K562 (cell line): ENCODE data around the gene MTO1. TPM values are rescaled to one million over a fixed set of nuclear protein-coding genes. Genes with fewer than 3 reads are reported as not detected.

ENCODE experiments used
- ATAC-seq: fragments of 200-7000 bp; cut with Tn5 transposase; 3 replicates; pipeline ENCODE4 v1.9.1; 2020; ENCODE audit warnings: moderate library complexity
- BruUV-seq: library from RNA; stranded (reverse); fragments of 400-500 nt; replicated peaks from 2 replicates; lab custom pipeline; 2021; lab: Mats Ljungman, UMichigan
- CTCF ChIA-PET: fragments of 300-600 bp; formaldehyde crosslinking; extraction: SDS; loops from one replicate; lab custom pipeline; 2021; ENCODE audit warnings: low intra/inter-chr PET ratio; lab: Yijun Ruan, JAX
- POLR2A ChIA-PET: fragments of 300-600, 350-650 bp; sonication (Branson Sonifier 250); formaldehyde crosslinking; extraction: SDS; loops from one replicate; lab custom pipeline; 2021; ENCODE audit warnings: antibody characterized with exemption, inconsistent platforms; lab: Yijun Ruan, JAX
- DNase-seq, 4 experiments: peaks; one replicate each; pipeline versions ENCODE4 v3.0.0 to v3.0.0-alpha.2; 2011 to 2018; ENCODE audit warnings: low spot score in 3 of 4, mixed read lengths in 3 of 4; ENCODE audit errors: extremely low read depth in 1 of 4
- FAIRE-seq: peaks from 2 replicates; lab custom pipeline; 2011; peaks lifted over from hg19 to GRCh38; lab: Jason Lieb, UNC
- H2AFZ ChIP-seq: 2 replicates; pipeline ENCODE4 v1.6.0; 2011; ENCODE audit warnings: low read depth, low read length, control low read depth, inconsistent platforms
- H3K27ac ChIP-seq: fragments of 200-600 bp; 3 replicates; pipeline ENCODE4 v1.8.0; 2011; ENCODE audit warnings: low read depth, mild to moderate bottlenecking, control low read depth, inconsistent platforms, low read length, moderate library complexity, mixed read lengths; ENCODE audit errors: extremely low read depth
- H3K27me3 ChIP-seq, 2 experiments: fragments of 300-600 bp in 1 of 2; 2 replicates in 1 of 2; 3 replicates in 1 of 2; pipeline versions ENCODE4 v1.6.0 to v1.8.0; 2011; ENCODE audit warnings: inconsistent platforms in 2 of 2, low read length in 2 of 2, mild to moderate bottlenecking in 1 of 2, mixed read lengths in 1 of 2, moderate library complexity in 1 of 2; ENCODE audit not compliant: control insufficient read depth in 2 of 2, insufficient read depth in 2 of 2
- H3K36me3 ChIP-seq: fragments of 300-600 bp; 3 replicates; pipeline ENCODE4 v1.8.0; 2011; ENCODE audit warnings: mild to moderate bottlenecking, low read length, inconsistent platforms; ENCODE audit not compliant: control insufficient read depth, insufficient read depth
- H3K4me1 ChIP-seq, 2 experiments: fragments of 200-600 bp in 1 of 2; replicated peaks in 1 of 2; 2 replicates in 1 of 2; 3 replicates in 1 of 2; pipeline versions ENCODE4 v1.5.1 to v1.8.0; 2011; ENCODE audit warnings: inconsistent platforms in 2 of 2, low read length in 2 of 2, mild to moderate bottlenecking in 1 of 2, mixed read lengths in 1 of 2, moderate library complexity in 1 of 2; ENCODE audit not compliant: control insufficient read depth in 2 of 2, insufficient read depth in 2 of 2
- H3K4me2 ChIP-seq: 2 replicates; pipeline ENCODE4 v1.6.1; 2011; ENCODE audit warnings: low read length, control low read depth, inconsistent platforms, mixed read lengths; ENCODE audit not compliant: insufficient read depth
- H3K4me3 ChIP-seq: fragments of 200-600 bp; sonication (generic), shearing (Covaris generic); 2 replicates; pipeline ENCODE4 v1.5.1; 2016; ENCODE audit warnings: control low read depth, inconsistent platforms
- H3K79me2 ChIP-seq: fragments of 200-600 bp; 3 replicates; pipeline ENCODE4 v1.8.0; 2011; ENCODE audit warnings: low read length, inconsistent platforms; ENCODE audit not compliant: control insufficient read depth, insufficient read depth
- H3K9ac ChIP-seq, 2 experiments: 2 replicates each; pipeline versions ENCODE4 v1.6.0 to v1.6.1; 2011; ENCODE audit warnings: low read depth in 2 of 2, low read length in 2 of 2, control low read depth in 1 of 2, inconsistent platforms in 1 of 2, mild to moderate bottlenecking in 1 of 2, mixed read lengths in 1 of 2; ENCODE audit not compliant: insufficient read depth in 1 of 2
- H3K9me1 ChIP-seq: one replicate; pipeline ENCODE4 v1.6.0; 2011; ENCODE audit warnings: inconsistent platforms, mild to moderate bottlenecking, low read length, moderate library complexity; ENCODE audit not compliant: control insufficient read depth, insufficient read depth
- H3K9me3 ChIP-seq: replicated peaks from 2 replicates; pipeline ENCODE4 v1.5.1; 2011; ENCODE audit warnings: low read depth, low read length, inconsistent platforms; ENCODE audit not compliant: control insufficient read depth, insufficient read depth
- H4K20me1 ChIP-seq: replicated peaks from 2 replicates; pipeline ENCODE4 v1.6.1; 2011; ENCODE audit warnings: low read length, inconsistent platforms, mixed read lengths; ENCODE audit not compliant: control insufficient read depth, insufficient read depth
- FOXO4 ChIP-seq: fragments of 450-650 bp; formaldehyde crosslinking; IDR thresholded peaks from 2 replicates; pipeline ENCODE4 v1.4.0; 2020; ENCODE audit warnings: mild to moderate bottlenecking, moderate library complexity
- ZBTB5 ChIP-seq: fragments of 450-650 bp; IDR thresholded peaks from 2 replicates; pipeline ENCODE4 v1.6.1; 2017; ENCODE audit warnings: antibody characterized with exemption
- ZNF121 ChIP-seq: sonication (generic); formaldehyde crosslinking; conservative IDR thresholded peaks from 2 replicates; pipeline ENCODE4 v1.8.0; 2022; ENCODE audit warnings: missing genetic modification reagents
- WGBS: fragments of 100-300 bp; shearing (Covaris generic); methylation state at CpG from one replicate; pipeline ENCODE4 v1.1.6; 2016; ENCODE audit warnings: low coverage, mixed read lengths; ENCODE audit not compliant: insufficient coverage; ENCODE audit errors: missing lambda C conversion rate; 5-methylcytosine and 5-hydroxymethylcytosine counted together
- in situ Hi-C: fragments of 300-500 bp; cut with MboI; formaldehyde crosslinking; loops from 4 replicates; pipeline ENCODE4 v1.15.0; 2018; ENCODE audit warnings: inconsistent platforms, mixed read lengths
- intact Hi-C: fragments of 100-400 bp; cut with micrococcal nuclease; formaldehyde crosslinking; loops from 2 replicates; pipeline ENCODE4 v1.14.2; 2022
- polyA plus RNA-seq, 8 experiments: library from polyadenylated mRNA; depleted of rRNA in 4 of 8; stranded (reverse) in 5 of 8; unstranded in 3 of 8; fragments of >200 nt; fragmentation: Nextera tagmentation in 2 of 8; fragmentation: Illumina TruSeq in 1 of 8; extraction: Ambion mirVana in 2 of 8; extraction: Trizol in 1 of 8; gene quantifications; 2 replicates each; pipeline versions ENCODE4 v1.2.1 to v1.2.3, GENCODE V29; 2011 to 2014; ENCODE audit warnings: inconsistent platforms in 1 of 8, missing spikeins in 1 of 8
- total RNA-seq, 7 experiments: library from RNA; depleted of rRNA in 6 of 7; stranded (reverse); fragments of >200 nt in 6 of 7; fragmentation: Illumina TruSeq in 2 of 7; extraction: Trizol in 2 of 7; gene quantifications; 2 replicates each; pipeline versions ENCODE4 v1.2.1 to v1.2.3, GENCODE V29; 2011 to 2021; ENCODE audit warnings: low replicate concordance in 1 of 7

The MTO1 gene
- total and polyA plus RNA-seq, 9 of the 15 experiments (the other 6 are each of a cell fraction or from before 2014, with no cell fraction given) = 33.4 to 62.3 (median 50.6) TPM

DNA sequence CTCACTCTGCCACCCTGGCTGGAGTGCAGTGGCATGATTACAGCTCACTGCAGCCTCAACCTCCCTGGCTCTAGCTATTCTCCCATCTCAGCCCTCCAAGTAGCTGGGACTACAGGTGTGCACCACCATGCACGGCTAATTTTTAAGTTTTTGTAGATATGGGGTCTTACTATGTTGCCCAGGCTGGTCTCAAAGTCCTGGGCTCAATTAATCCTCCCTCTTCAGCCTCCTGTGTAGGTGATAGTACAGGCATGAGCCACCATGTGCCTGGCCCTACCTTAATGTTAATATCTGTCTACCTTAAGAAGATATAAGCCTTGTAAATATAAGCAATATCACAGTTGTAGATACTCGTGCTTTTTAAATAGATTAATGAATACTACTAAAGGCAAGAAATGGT lies 42.6 kb downstream of the MTO1 start:
- ChIA-PET CTCF (no interaction called here), POLR2A (interaction anchor here (1.0 to 2.8 kb wide), 4 partner anchors 10 to 18 kb away, joined by 3 to 26 read pairs (median 3); partner anchors contain the start of gene EEF1A1)
- Histone ChIP-seq H3K4me3 (no peak overlapping the region), H3K27ac (no peak overlapping the region), H3K9me3 (no peaks in the 10 kb centered on the region), H2AFZ (no peak overlapping the region), H3K9me1 (no peaks in the 10 kb centered on the region), H3K9ac (no peak overlapping the region), H3K4me2 (no peak overlapping the region), H3K36me3 (peaks cover 32% of the 10 kb centered on the region; the same call in 2 of the 3 replicates), H3K79me2 (no peaks in the 10 kb centered on the region), H3K27me3 (no peaks in the 10 kb centered on the region), H3K4me1 (no peaks in the 10 kb centered on the region), H4K20me1 (no peaks in the 10 kb centered on the region)
- TF ChIP-seq ZBTB5 (no peak), ZNF121 (CRISPR knock-in tag) (peak; percentile 65), FOXO4 (CRISPR knock-in tag) (no peak)
- ATAC-seq (no peak), DNase-seq (no peak), FAIRE-seq (no peak)
- WGBS = 84% methylated on average over 2 of the region's 2 CpGs
- intact Hi-C loops = no loop called here
- in situ Hi-C loops = no loop called here
- BruUV-seq = no TSS peak
